Natural killer cell (primary cell): Measurements from ENCODE around the gene ADGRD1. TPM values are rescaled to one million over a fixed set of nuclear protein-coding genes. Genes with fewer than 3 reads are reported as not detected.

Source experiments
- ATAC-seq, 3 donors: fragments of 150-1000 bp in 2 of 3; fragments of 200-7000 bp in 1 of 3; cut with Tn5 transposase; 1 replicate in 1 of 3; 2 replicates in 2 of 3; pipeline ENCODE4 v1.10.0; 2021; ENCODE audit warnings: mild to moderate bottlenecking in 2 of 3, moderate library complexity in 2 of 3
- DNase-seq, 2 donors: peaks; one replicate each; pipeline versions ENCODE4 v3.0.0 to v3.0.0-alpha.2; 2013 to 2021; ENCODE audit warnings: mixed read lengths in 1 of 2
- H3K27ac ChIP-seq: one replicate; pipeline ENCODE4 v1.5.1; 2013; ENCODE audit warnings: mild to moderate bottlenecking, low read length
- H3K27me3 ChIP-seq: one replicate; pipeline ENCODE4 v1.6.1; 2013; ENCODE audit warnings: low read length; ENCODE audit not compliant: control insufficient read depth, insufficient read depth
- H3K36me3 ChIP-seq: one replicate; pipeline ENCODE4 v1.6.1; 2013; ENCODE audit warnings: low read length; ENCODE audit not compliant: control insufficient read depth, insufficient read depth
- H3K4me1 ChIP-seq: one replicate; pipeline ENCODE4 v1.6.1; 2013; ENCODE audit warnings: low read length; ENCODE audit not compliant: control insufficient read depth, insufficient read depth
- H3K4me3 ChIP-seq: one replicate; pipeline ENCODE4 v1.5.1; 2013; ENCODE audit warnings: low read length
- H3K9me3 ChIP-seq: one replicate; pipeline ENCODE4 v1.6.1; 2013; ENCODE audit warnings: low read length; ENCODE audit not compliant: control insufficient read depth, insufficient read depth
- H3K27ac Mint-ChIP-seq, 2 donors: one replicate each; pipeline ENCODE4 v1.8.0; 2022; ENCODE audit warnings: mild to moderate bottlenecking in 2 of 2, mixed read lengths in 2 of 2, moderate library complexity in 1 of 2
- H3K27me3 Mint-ChIP-seq, 2 donors: one replicate each; pipeline ENCODE4 v1.8.0; 2022; ENCODE audit warnings: low read depth in 2 of 2, mixed read lengths in 2 of 2
- H3K36me3 Mint-ChIP-seq: one replicate; pipeline ENCODE4 v1.8.0; 2022; ENCODE audit warnings: mixed read lengths
- H3K4me1 Mint-ChIP-seq, 2 donors: one replicate each; pipeline ENCODE4 v1.8.0; 2022; ENCODE audit warnings: mixed read lengths in 2 of 2
- H3K4me3 Mint-ChIP-seq: one replicate; pipeline ENCODE4 v1.8.0; 2022; ENCODE audit warnings: mild to moderate bottlenecking, moderate library complexity, mixed read lengths
- H3K9me3 Mint-ChIP-seq, 2 donors: one replicate each; pipeline ENCODE4 v1.8.0; 2022; ENCODE audit warnings: mixed read lengths in 2 of 2
- CTCF ChIP-seq: fragments of 200-600 bp; IDR thresholded peaks from one replicate; pipeline ENCODE4 v1.8.0; 2022; ENCODE audit warnings: antibody characterized with exemption
- WGBS: methylation state at CpG from one replicate; pipeline ENCODE4 v1.1.7; 2013; ENCODE audit warnings: missing lambda C conversion rate; ENCODE audit not compliant: insufficient coverage; 5-methylcytosine and 5-hydroxymethylcytosine counted together
- intact Hi-C: fragments of 100-400 bp; cut with micrococcal nuclease; formaldehyde crosslinking; loops from one replicate; pipeline ENCODE4 v1.14.2; 2022
- total RNA-seq, 4 donors: library from RNA; stranded (reverse); fragments of 120-200 nt in 1 of 4; gene quantifications; one replicate each; pipeline versions ENCODE4 v1.2.3 to v1.2.4, GENCODE V29; 2013 to 2022

Gene ADGRD1
- total RNA-seq, 3 donors from 2014 or later (not counting 1 experiment from before 2014, with no cell fraction given): 0.50 to 3.9 (median 1.4) TPM

- DNase-seq (no peak), ATAC-seq (no peak)
- Mint-ChIP-seq H3K36me3 (no peaks in the 10 kb centered on the region), H3K4me1 (peaks cover 0 to 4% of the 10 kb centered on the region in 2 donors), H3K9me3 (no peaks in the 10 kb centered on the region), H3K4me3 (no peak overlapping the region), H3K27me3 (peaks cover 1 to 18% of the 10 kb centered on the region in 2 donors), H3K27ac (no peak overlapping the region)
- Histone ChIP-seq H3K4me1 (peaks cover 9% of the 10 kb centered on the region), H3K36me3 (no peaks in the 10 kb centered on the region), H3K4me3 (no peak overlapping the region), H3K9me3 (no peaks in the 10 kb centered on the region), H3K27me3 (no peaks in the 10 kb centered on the region), H3K27ac (no peak overlapping the region)
- intact Hi-C loops: no loop called here
- 80% methylated on average over 21 of the region's 22 CpGs for WGBS
- no peak for TF ChIP-seq CTCF
These were observed 33.6 kb downstream of the ADGRD1 start for GRCh38 chr12:130987151-130987931.

GRCh38 chr12:130988261-130988660, 34.6 kb downstream of the ADGRD1 start:
- intact Hi-C loops: no loop called here
- WGBS: 95% methylated on average over 5 of the region's 5 CpGs
- ATAC-seq (no peak), DNase-seq (no peak)
- H3K9me3 ChIP-seq: no peaks in the 10 kb centered on the region
- no peak overlapping the region for H3K4me3 ChIP-seq
- TF ChIP-seq CTCF: no peak
- no peak overlapping the region for H3K27ac ChIP-seq
- no peak overlapping the region for H3K27ac Mint-ChIP-seq
- peaks cover 6% of the 10 kb centered on the region for H3K4me1 ChIP-seq
- H3K4me1 Mint-ChIP-seq: no peaks in the 10 kb centered on the region
- H3K27me3 ChIP-seq: no peaks in the 10 kb centered on the region
- H3K9me3 Mint-ChIP-seq: no peaks in the 10 kb centered on the region
- H3K36me3 ChIP-seq: no peaks in the 10 kb centered on the region
- H3K4me3 Mint-ChIP-seq: no peak overlapping the region
- peaks cover 11 to 15% of the 10 kb centered on the region in 2 donors for H3K27me3 Mint-ChIP-seq
- H3K36me3 Mint-ChIP-seq: no peaks in the 10 kb centered on the region

GRCh38 chr12:130988751-130989150, 35.0 kb downstream of the ADGRD1 start:
- TF ChIP-seq CTCF: no peak
- no peaks in the 10 kb centered on the region for H3K36me3 ChIP-seq
- Mint-ChIP-seq H3K4me3 (no peak overlapping the region), H3K27me3 (peaks cover 11 to 15% of the 10 kb centered on the region in 2 donors), H3K4me1 (no peaks in the 10 kb centered on the region), H3K27ac (no peak overlapping the region), H3K36me3 (no peaks in the 10 kb centered on the region), H3K9me3 (no peaks in the 10 kb centered on the region)
- H3K27ac ChIP-seq: no peak overlapping the region
- H3K9me3 ChIP-seq: no peaks in the 10 kb centered on the region
- intact Hi-C loops: no loop called here
- WGBS: 85% methylated on average over 2 of the region's 2 CpGs
- DNase-seq (no peak), ATAC-seq (no peak)
- no peaks in the 10 kb centered on the region for H3K27me3 ChIP-seq
- peaks cover 6% of the 10 kb centered on the region for H3K4me1 ChIP-seq
- no peak overlapping the region for H3K4me3 ChIP-seq

GRCh38 chr12:130989391-130989790, 35.7 kb downstream of the ADGRD1 start:
- ATAC-seq: no peak
- no peaks in the 10 kb centered on the region for H3K36me3 Mint-ChIP-seq
- H3K9me3 Mint-ChIP-seq: no peaks in the 10 kb centered on the region
- no peak overlapping the region for H3K27ac Mint-ChIP-seq
- Histone ChIP-seq H3K4me3 (no peak overlapping the region), H3K36me3 (no peaks in the 10 kb centered on the region), H3K27ac (no peak overlapping the region), H3K4me1 (peaks cover 9% of the 10 kb centered on the region), H3K9me3 (no peaks in the 10 kb centered on the region), H3K27me3 (no peaks in the 10 kb centered on the region)
- no peak for DNase-seq
- H3K4me3 Mint-ChIP-seq: no peak overlapping the region
- no peaks in the 10 kb centered on the region for H3K4me1 Mint-ChIP-seq
- WGBS: 91% methylated on average over 8 of the region's 8 CpGs
- H3K27me3 Mint-ChIP-seq: peaks cover 11 to 15% of the 10 kb centered on the region in 2 donors
- no peak for TF ChIP-seq CTCF
- intact Hi-C loops: no loop called here
